HG03066 (cell line): ENCODE results near the gene SORT1.
"Not testable (repeated sequence)": the region's sequence is repeated elsewhere in the genome, so short reads cannot be mapped to it uniquely, and the experiment has no call there.

Source experiments
- ATAC-seq: cut with Tn5 transposase; IDR thresholded peaks from one replicate; pipeline ENCODE4 v1.9.1; 2021; ENCODE audit warnings: low read depth; ENCODE audit not compliant: unreplicated experiment

The SORT1 gene

GRCh38 chr1:109301874-109302273 is 95.8 kb downstream of the SORT1 start:
- no peak for ATAC-seq

GRCh38 chr1:109300650-109301151 is 97.0 kb downstream of the SORT1 start:
- no peak for ATAC-seq

GRCh38 chr1:109299558-109300343 is 98.0 kb downstream of the SORT1 start:
- no peak for ATAC-seq

GRCh38 chr1:109298666-109299557 is 98.8 kb downstream of the SORT1 start:
- no peak for ATAC-seq

GRCh38 chr1:109296782-109297181 is 100.9 kb downstream of the SORT1 start:
- ATAC-seq: no peak

- no peak for ATAC-seq
Observed at GRCh38 chr1:109295712-109296415, 101.9 kb downstream of the SORT1 start.

- no peak for ATAC-seq
Observed at GRCh38 chr1:109294481-109294880, 103.2 kb downstream of the SORT1 start.

GRCh38 chr1:109293026-109293425 is 104.7 kb downstream of the SORT1 start:
- no peak for ATAC-seq

- ATAC-seq: no peak
Observed at GRCh38 chr1:109292364-109292763, 105.4 kb downstream of the SORT1 start.

GRCh38 chr1:109290998-109291397 is 106.7 kb downstream of the SORT1 start:
- ATAC-seq: no peak

GRCh38 chr1:109290137-109290536 is 107.6 kb downstream of the SORT1 start:
- ATAC-seq: no peak

- not testable (repeated sequence) for ATAC-seq
Observed at GRCh38 chr1:109286762-109287161, 111.0 kb downstream of the SORT1 start.

GRCh38 chr1:109283748-109284600 is 113.7 kb downstream of the SORT1 start:
- ATAC-seq: no peak

- peak; percentile 97 for ATAC-seq
Observed at GRCh38 chr1:109282952-109283747, 114.6 kb downstream of the SORT1 start, which contains the start of gene PSRC1. Gene PSRC1 (minus strand): TSS chr1:109283145.

- no peak for ATAC-seq
Observed at GRCh38 chr1:109282497-109282951, 115.2 kb downstream of the SORT1 start.

- ATAC-seq: no peak
Observed at GRCh38 chr1:109281680-109282496, 115.8 kb downstream of the SORT1 start.

GRCh38 chr1:109280862-109281261 is 116.9 kb downstream of the SORT1 start:
- ATAC-seq: no peak
